BJ (cell line): ENCODE results near the gene KMO. TPM values are rescaled to one million over a fixed set of nuclear protein-coding genes. Genes with fewer than 3 reads are reported as not detected.
A peak's percentile ranks its signal among the peaks of the same experiment; 100 is the strongest.

Source experiments
- CTCF ChIA-PET: fragments of 350-600 bp; formaldehyde crosslinking; extraction: SDS; loops from one replicate; lab custom pipeline; 2021; ENCODE audit warnings: antibody characterized with exemption, inconsistent platforms; lab: Yijun Ruan, JAX
- POLR2A ChIA-PET: fragments of 300-600 bp; sonication (Branson Sonifier 250); formaldehyde crosslinking; extraction: SDS; loops from one replicate; lab custom pipeline; 2021; ENCODE audit warnings: antibody characterized with exemption; lab: Charles Lee
- DNase-seq: peaks from one replicate; pipeline ENCODE4 v3.0.0-alpha.2; 2011; ENCODE audit warnings: low read depth
- H3K27me3 ChIP-seq: 2 replicates; pipeline ENCODE4 v1.6.0; 2011; ENCODE audit warnings: low read length; ENCODE audit not compliant: control insufficient read depth, insufficient read depth
- H3K36me3 ChIP-seq: 2 replicates; pipeline ENCODE4 v1.5.1; 2011; ENCODE audit warnings: low read length; ENCODE audit not compliant: control insufficient read depth, insufficient read depth
- H3K4me3 ChIP-seq: 2 replicates; pipeline ENCODE4 v1.5.1; 2011; ENCODE audit warnings: low read depth, mild to moderate bottlenecking, control low read depth, low read length
- polyA plus RNA-seq: library from polyadenylated mRNA; depleted of rRNA; stranded (reverse); fragments of >200 nt; gene quantifications from 2 replicates; pipeline ENCODE4 v1.2.3, GENCODE V29; 2011
- TF ChIP-seq, protein P1 (sequence below): IDR thresholded peaks from 2 replicates; pipeline ENCODE4 v1.5.1; 2011; ENCODE audit warnings: low read depth, mild to moderate bottlenecking, control low read depth, inconsistent platforms, low read length, moderate library complexity; ENCODE audit not compliant: insufficient read depth

The KMO gene
- polyA plus RNA-seq, 1 experiment: not detected

DNA sequence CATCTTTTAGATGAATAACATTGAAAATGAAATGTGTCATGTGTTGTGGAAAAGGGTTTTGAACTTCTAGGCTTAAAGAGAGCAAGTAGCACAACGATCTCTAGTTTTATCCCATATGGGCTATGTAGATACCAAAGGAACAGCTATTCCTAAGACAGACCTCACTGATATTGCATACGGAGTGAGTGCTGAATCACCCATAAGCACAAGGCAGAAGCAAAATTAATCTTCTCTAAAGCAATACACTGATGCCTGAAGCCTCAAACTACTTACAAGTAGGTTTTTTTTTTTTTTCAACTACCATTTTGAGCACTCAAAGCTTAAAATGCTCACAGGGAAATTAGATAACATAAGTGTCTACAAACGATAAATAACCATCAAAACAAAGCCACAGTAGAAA is 5.0 kb upstream of the KMO start:
- POLR2A ChIA-PET: no interaction called here
- Histone ChIP-seq H3K36me3 (no peaks in the 10 kb centered on the region), H3K4me3 (no peak overlapping the region), H3K27me3 (peaks cover 9% of the 10 kb centered on the region)
- DNase-seq: no peak
- TF ChIP-seq, protein P1, sequence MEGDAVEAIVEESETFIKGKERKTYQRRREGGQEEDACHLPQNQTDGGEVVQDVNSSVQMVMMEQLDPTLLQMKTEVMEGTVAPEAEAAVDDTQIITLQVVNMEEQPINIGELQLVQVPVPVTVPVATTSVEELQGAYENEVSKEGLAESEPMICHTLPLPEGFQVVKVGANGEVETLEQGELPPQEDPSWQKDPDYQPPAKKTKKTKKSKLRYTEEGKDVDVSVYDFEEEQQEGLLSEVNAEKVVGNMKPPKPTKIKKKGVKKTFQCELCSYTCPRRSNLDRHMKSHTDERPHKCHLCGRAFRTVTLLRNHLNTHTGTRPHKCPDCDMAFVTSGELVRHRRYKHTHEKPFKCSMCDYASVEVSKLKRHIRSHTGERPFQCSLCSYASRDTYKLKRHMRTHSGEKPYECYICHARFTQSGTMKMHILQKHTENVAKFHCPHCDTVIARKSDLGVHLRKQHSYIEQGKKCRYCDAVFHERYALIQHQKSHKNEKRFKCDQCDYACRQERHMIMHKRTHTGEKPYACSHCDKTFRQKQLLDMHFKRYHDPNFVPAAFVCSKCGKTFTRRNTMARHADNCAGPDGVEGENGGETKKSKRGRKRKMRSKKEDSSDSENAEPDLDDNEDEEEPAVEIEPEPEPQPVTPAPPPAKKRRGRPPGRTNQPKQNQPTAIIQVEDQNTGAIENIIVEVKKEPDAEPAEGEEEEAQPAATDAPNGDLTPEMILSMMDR: no peak
- CTCF ChIA-PET: interaction anchor here (0.7 to 1.5 kb wide), 2 partner anchors 82 to 84 kb away, joined by 4 to 5 read pairs; no protein-coding TSS in a partner anchor

DNA sequence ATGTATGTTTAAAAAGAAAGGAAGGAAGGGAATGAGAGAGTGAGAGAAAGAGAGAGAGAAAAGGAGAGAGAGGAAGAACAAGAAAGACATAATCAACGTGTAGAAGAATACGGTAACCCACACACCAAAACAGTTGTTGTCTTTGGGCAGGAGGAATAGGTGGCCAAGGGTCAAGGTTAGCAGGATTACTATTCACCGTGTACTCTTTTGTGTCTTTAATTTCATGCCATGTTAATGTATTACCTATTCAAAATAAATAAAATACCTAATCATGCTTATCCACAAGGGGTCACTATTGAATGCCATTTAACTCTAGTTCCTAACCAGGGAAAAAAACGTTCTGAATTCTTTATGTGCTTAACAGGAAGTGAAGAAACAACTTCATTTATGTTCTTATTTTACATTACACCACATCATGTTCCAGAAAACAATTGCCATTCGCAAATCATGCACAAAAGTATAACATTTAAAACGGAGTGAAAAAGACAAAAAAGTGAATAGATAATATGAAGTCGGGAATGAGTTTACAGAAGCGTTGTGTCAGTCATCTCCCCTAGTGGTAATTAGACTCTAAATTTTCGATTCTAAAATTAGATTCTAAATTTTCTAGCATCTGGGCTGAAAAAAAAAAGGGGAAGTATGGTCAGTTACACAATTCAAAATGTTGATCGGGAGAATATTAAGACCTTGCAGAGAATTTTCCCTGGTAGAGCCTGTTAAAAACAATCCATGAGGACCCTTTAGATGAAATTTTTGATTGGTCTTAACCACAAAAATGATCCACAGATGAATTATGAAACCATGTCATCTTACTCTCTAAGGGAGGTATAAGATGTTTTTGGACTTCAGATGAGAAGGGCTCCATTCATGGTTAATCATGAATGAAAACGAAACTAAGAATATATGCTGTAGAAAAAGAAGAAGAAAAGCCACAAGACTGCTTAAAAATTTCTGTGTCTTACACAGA is 700 bp upstream of the KMO start:
- H3K4me3 ChIP-seq: peak overlapping the region; percentile 42
- TF ChIP-seq, protein P1: peak; percentile 46
- CTCF ChIA-PET: interaction anchor here (0.8 to 2.0 kb wide), 2 partner anchors 96 to 308 kb away, joined by 5 to 7 read pairs; no protein-coding TSS in a partner anchor
- peak; percentile 28 for DNase-seq
- no peaks in the 10 kb centered on the region for H3K36me3 ChIP-seq
- POLR2A ChIA-PET: no interaction called here
- no peaks in the 10 kb centered on the region; the same call in 1 of the 2 replicates for H3K27me3 ChIP-seq

DNA sequence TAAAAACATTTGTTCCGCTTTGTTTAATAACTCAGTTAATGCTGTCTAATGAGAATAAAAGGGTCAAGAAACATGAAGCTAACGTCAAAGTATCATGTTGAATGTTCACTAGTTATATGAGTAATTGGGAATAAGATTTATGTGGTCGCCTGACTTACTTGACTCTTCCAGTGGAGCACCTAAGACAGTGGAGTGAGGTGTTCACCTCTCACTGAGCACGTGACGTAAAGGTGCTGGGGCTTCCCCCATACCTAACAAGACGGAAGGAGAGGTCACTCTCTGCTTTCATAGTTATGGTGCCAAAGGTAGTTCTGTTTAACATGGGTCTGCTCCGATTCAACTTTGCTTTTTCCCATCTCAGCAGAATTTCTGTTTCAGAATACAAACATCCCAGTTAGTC is 686 bp downstream of the KMO start:
- ChIA-PET POLR2A (no interaction called here), CTCF (interaction anchor here (0.8 to 1.2 kb wide), 2 partner anchors 8 to 95 kb away, joined by 3 to 4 read pairs; no protein-coding TSS in a partner anchor)
- no peaks in the 10 kb centered on the region for H3K36me3 ChIP-seq
- no peaks in the 10 kb centered on the region for H3K27me3 ChIP-seq
- no peak for DNase-seq
- no peak overlapping the region for H3K4me3 ChIP-seq
- TF ChIP-seq, protein P1: no peak

DNA sequence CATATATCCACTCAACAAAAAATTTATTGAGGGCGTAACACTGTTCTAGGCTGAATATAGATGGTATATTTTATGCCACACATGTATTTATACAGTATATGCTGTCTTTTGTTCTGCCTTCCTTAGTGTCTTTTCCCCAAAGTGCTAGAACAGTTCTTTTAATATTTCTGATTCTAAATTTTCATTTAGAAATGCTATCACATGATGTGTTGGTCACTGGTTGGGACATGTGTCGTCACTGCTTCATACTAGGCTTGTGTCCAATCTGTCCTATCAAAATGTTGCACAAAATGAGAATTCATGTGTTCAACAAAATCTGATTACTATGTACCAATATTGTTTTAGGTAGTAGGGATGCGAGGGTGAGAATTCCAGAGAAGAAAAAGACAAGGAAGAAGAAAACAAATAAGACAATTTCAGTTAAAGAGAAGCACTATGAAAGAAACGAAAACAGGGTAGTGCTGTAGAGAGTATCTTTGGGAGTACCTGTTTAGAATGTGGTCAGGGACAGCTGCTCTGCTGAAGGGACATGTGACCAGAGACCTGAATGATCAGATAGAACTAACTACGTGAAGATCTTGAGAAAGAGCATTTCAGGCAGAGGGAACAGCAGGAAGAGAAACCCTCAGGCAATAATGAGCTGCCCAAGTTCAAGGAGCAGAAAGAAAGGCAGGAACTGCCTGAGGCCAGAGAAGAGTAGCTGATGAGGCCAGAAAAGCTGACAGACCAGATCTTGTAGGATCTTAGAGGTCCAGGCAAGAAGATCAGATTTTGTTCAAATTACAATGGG is 1.3 kb downstream of the KMO start:
- Histone ChIP-seq H3K4me3 (no peak overlapping the region), H3K36me3 (no peaks in the 10 kb centered on the region), H3K27me3 (no peaks in the 10 kb centered on the region)
- DNase-seq: no peak
- CTCF ChIA-PET: interaction anchor here (1.2 kb wide), 1 partner anchor 8 kb away, joined by 3 read pairs; no protein-coding TSS in a partner anchor
- TF ChIP-seq, protein P1: no peak
- POLR2A ChIA-PET: no interaction called here
